Stimulated activated CD4-positive, alpha-beta T cell treated with anti-CD3 and anti-CD28 coated beads, Interleukin-12 subunit alpha, Interleukin-12 subunit beta, amount 100 ng/mL, for 48 hours (primary cell): ENCODE measurements around the gene NEK10.

Experiments
- DNase-seq, 3 donors: peaks; one replicate each; pipeline ENCODE4 v3.0.0-alpha.2; 2020; ENCODE audit warnings: low read depth in 2 of 3, low spot score in 1 of 3

Gene NEK10

DNA sequence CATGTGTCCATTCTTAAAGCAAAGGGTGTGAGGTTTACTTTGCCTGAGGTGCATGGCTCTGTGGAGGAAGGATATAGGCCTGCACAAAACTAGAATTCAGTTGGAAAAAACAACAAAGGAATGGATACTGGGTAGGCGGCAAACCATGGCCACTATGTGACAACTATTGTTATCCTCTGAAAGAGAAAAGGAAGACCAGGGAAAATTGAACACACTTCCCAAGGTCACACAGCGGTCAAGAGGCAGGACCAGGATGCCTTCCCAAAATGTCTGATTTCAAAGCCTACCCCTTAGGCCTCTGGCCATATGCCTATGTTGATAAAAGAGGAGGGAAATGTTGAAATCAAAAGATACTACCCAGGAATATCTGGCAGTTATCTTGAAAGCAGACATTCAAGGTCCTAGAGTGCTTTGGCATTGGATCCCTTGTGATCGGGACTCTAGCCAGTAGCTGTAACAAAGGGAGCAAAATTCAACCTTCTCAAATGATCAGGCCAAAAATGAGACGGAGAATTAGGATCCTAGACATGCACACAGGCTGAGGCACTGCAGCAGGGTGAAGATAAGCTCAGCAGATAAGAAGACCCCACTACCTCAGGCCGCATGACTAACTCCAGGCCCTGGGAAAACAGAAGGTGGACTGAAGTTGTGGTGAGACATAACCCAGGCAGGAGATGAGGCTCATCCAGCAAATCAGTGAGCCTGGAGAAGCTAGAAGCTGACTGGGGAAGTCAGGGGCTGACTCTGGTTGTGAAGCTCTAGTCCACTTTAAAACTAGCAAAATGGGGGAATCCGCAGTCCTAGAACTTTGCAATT, 292.2 kb downstream of the NEK10 start:
- no peak for DNase-seq

GRCh38 chr3:27074914-27075313, 294.3 kb downstream of the NEK10 start:
- DNase-seq, result no peak

DNA sequence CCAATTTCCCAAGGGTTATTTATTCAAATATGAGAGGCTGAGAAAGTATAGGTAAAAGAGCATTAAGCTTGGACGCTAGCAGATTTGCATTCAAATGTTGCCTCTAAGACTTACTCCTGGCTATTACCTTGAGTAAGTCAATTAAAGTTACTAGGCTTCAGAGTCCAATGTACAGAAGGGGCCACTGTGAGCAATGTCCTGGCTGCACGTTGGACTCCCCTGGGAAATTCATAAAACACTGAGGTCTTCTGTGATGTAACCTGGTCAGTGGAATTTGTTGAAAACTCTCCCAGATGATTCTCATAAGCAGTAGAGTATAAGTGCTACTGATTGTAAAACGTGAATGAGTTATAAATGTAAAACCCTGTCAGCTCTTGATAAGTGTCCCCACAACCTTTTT, 295.3 kb downstream of the NEK10 start:
- no peak for DNase-seq

DNA sequence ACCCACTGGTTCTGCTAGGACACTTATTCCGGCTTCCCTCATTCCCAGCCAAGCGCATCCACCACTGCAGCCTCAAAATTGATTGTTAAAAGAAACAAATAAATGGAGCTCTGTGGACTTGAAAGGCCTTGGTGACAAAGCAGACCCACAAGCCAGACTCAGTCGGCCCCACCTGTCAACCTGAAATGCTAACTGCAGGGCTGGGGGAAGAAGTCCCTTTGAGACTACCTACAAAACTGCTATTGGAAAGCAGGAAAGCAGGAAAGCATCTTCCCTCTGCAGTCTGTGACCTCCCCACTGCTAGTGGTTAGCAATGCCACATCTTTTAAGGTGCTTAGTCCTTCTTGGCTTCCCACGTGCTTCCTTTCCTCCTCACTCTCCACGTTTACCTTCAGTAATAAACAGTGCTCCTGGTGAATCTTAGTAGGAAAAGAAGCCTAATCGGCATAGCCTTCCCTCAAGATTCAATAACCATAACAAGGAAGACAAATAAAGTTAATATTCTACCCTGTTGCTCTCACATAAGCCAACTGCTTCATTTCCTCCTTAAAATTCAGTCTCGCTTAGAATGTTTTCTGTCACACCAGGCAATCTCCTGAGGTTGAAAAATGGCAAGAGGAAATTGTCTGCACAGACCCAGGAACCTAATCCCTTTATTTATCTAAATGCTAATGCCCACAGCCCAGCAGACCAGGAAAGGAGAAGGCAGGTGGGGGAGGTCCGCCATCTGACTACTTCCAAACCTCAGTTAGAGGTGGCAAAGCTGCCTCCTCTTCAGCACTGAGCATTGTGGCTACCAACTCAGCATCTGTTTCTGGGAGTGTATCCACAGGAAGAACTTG, 296.2 kb downstream of the NEK10 start:
- DNase-seq, result no peak

- DNase-seq, result no peak
Measured at GRCh38 chr3:27060336-27060735, 308.8 kb downstream of the NEK10 start.
